GM21360 (cell line): ENCODE measurements around the gene RNASEH2B.

Experiments
- ATAC-seq: cut with Tn5 transposase; IDR thresholded peaks from one replicate; pipeline ENCODE4 v1.9.1; 2021; ENCODE audit warnings: mild to moderate bottlenecking, moderate library complexity; ENCODE audit not compliant: unreplicated experiment

The RNASEH2B gene

GRCh38 chr13:50907781-50908180, 1.8 kb upstream of the RNASEH2B start:
- ATAC-seq, result no peak

- ATAC-seq, result no peak
These were observed 1.2 kb upstream of the RNASEH2B start for GRCh38 chr13:50908371-50908770.

- peak; percentile 3 for ATAC-seq
These were observed 854 bp downstream of the RNASEH2B start for GRCh38 chr13:50910485-50910805.

GRCh38 chr13:50911081-50911631, 1.6 kb downstream of the RNASEH2B start:
- no peak for ATAC-seq

- peak; percentile 47 for ATAC-seq
These were observed 2.6 kb downstream of the RNASEH2B start for GRCh38 chr13:50911937-50912795.

- ATAC-seq, result no peak
These were observed 3.3 kb downstream of the RNASEH2B start for GRCh38 chr13:50912851-50913250.

- no peak for ATAC-seq
These were observed 4.6 kb downstream of the RNASEH2B start for GRCh38 chr13:50914176-50914700.

- ATAC-seq, result no peak
These were observed 5.3 kb downstream of the RNASEH2B start for GRCh38 chr13:50914848-50915247.

GRCh38 chr13:50915565-50915964, 6.0 kb downstream of the RNASEH2B start:
- no peak for ATAC-seq

- no peak for ATAC-seq
These were observed 7.2 kb downstream of the RNASEH2B start for GRCh38 chr13:50916701-50917184.

GRCh38 chr13:50917572-50917971, 8.0 kb downstream of the RNASEH2B start:
- no peak for ATAC-seq

- ATAC-seq, result no peak
These were observed 9.0 kb downstream of the RNASEH2B start for GRCh38 chr13:50918567-50918966.

GRCh38 chr13:50919277-50919676, 9.7 kb downstream of the RNASEH2B start:
- ATAC-seq, result no peak

GRCh38 chr13:50921706-50922105, 12.1 kb downstream of the RNASEH2B start:
- ATAC-seq, result no peak

GRCh38 chr13:50923272-50923671, 13.7 kb downstream of the RNASEH2B start:
- no peak for ATAC-seq

GRCh38 chr13:50924025-50924424, 14.4 kb downstream of the RNASEH2B start:
- ATAC-seq, result no peak

GRCh38 chr13:50927701-50928100, 18.1 kb downstream of the RNASEH2B start:
- no peak for ATAC-seq

GRCh38 chr13:50928102-50928501, 18.5 kb downstream of the RNASEH2B start:
- ATAC-seq, result no peak

- no peak for ATAC-seq
These were observed 19.3 kb downstream of the RNASEH2B start for GRCh38 chr13:50928659-50929462.

GRCh38 chr13:50932091-50932490, 22.5 kb downstream of the RNASEH2B start:
- no peak for ATAC-seq

GRCh38 chr13:50934735-50935435, 25.3 kb downstream of the RNASEH2B start:
- ATAC-seq, result no peak
